ENCODE data around the gene NEK5.
"Not testable (repeated sequence)": the region's sequence is repeated elsewhere in the genome, so short reads cannot be mapped to it uniquely, and the experiment has no call there.

Gene NEK5, protein sequence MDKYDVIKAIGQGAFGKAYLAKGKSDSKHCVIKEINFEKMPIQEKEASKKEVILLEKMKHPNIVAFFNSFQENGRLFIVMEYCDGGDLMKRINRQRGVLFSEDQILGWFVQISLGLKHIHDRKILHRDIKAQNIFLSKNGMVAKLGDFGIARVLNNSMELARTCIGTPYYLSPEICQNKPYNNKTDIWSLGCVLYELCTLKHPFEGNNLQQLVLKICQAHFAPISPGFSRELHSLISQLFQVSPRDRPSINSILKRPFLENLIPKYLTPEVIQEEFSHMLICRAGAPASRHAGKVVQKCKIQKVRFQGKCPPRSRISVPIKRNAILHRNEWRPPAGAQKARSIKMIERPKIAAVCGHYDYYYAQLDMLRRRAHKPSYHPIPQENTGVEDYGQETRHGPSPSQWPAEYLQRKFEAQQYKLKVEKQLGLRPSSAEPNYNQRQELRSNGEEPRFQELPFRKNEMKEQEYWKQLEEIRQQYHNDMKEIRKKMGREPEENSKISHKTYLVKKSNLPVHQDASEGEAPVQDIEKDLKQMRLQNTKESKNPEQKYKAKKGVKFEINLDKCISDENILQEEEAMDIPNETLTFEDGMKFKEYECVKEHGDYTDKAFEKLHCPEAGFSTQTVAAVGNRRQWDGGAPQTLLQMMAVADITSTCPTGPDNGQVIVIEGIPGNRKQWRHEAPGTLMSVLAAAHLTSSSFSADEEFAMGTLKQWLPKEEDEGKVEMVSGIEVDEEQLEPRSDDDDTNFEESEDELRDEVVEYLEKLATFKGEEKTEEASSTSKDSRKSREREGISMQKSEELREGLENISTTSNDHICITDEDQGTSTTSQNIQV

GRCh38 chr13:52128714-52129700, at the start of gene NEK5:
TSS of gene NEK5 (minus strand) at chr13:52129073. CDS start at chr13:52127482, 1,591 bp downstream.
- peak; percentile 11 for DNase-seq (ENCODE audit: low read depth)

DNA sequence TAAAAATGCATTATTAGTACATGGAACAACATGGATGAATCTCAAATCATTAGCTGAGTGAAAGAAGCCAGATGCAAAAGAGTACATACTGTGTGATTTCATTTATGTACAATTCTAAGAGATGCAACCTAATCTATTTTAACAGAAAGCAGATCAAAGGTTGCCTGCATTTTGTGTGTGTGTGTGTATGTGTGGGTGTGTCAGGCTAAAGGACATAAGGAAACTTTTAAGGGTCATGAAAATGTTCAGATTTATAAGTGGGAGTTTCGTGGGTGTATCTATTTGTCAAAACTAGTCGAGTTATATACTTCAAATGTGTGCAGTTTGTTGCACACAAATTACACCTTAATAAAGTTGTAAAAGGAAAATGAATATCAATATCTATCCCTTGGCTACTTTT, 48.4 kb upstream of the NEK5 start:
- DNase-seq (ENCODE audit: low read depth): no peak

DNA sequence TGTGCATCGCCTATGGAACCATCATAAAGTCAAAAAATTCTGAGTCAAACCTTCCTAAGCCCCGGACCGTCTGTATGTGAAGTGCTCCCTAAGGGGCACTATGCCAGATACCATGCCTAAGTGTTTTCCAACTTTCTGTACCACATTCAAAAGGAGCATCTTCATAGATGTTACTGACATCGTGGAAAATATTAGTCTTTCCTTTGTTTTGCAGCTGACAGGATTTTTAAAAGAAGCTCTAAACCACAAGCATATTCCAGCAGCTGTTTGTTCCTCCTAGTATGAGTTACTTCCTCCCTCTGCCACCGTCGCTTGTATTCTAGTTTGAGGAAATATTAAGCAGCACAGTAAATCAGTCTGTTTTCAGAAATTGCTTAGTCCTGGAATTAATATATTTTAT, 45.1 kb upstream of the NEK5 start:
- DNase-seq (ENCODE audit: low read depth): not testable (repeated sequence)

DNA sequence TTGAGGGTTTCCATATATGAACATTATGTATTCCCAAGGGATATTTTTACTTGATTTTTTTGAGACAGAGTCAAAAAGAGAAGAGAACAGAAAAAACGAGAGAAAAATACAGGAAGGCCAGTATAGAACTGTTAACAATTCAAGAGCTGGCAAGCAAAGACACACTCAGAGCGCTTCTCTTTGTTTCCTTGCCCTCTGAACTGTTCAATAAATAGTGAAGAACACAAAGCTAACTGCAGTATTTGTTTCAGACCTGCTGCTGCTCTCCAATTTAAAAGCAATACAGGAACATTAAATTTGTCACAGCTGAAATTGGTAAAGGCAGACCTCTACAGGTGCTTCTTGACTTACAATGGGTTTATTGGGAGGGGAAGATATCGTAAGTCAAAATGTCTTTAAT, 44.5 kb upstream of the NEK5 start:
- no peak for DNase-seq (ENCODE audit: low read depth)

DNA sequence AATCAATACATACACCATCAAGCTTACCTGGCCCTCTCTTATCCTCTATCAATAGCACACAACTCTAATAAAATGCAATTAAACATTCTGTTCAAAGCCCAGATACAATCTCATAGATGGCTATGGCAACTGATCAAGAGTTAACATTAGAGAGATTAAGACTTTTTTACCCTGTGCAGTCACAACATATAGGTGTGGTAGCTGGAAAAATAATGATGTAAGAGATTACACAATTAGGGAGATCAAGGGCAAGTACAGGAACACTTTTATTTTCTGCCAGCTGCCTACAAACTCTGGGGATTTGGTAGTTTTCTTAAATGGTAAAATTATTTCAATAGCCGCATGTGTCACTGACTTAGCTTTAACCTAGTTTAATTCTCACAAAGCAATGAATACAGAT, 42.8 kb upstream of the NEK5 start:
- DNase-seq (ENCODE audit: low read depth): not testable (repeated sequence)

GRCh38 chr13:52170828-52171391, 42.0 kb upstream of the NEK5 start:
- DNase-seq (ENCODE audit: low read depth): not testable (repeated sequence)

DNA sequence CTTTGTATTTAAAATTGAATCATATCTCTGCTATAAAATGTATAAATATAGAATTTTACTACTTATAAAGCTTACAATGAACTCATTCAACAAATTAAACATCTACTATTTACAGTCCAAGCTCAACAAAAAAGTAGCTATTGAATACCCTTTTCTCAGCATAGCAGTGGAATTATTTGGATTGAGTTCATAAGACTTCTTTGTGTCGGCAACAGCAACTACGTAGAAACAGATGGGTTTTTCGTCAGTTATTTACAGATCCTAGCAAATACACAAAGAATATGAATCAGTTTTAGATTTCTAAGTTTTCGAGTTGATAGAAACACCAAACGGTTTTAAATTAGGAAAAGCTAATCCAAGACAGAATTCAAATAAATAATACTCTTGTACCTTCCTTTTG, 41.0 kb upstream of the NEK5 start:
- no peak for DNase-seq (ENCODE audit: low read depth)

- DNase-seq (ENCODE audit: low read depth): no peak
These were observed 36.5 kb upstream of the NEK5 start for GRCh38 chr13:52165411-52165810.

GRCh38 chr13:52164989-52165388, 36.1 kb upstream of the NEK5 start:
- DNase-seq (ENCODE audit: low read depth): no peak

- not testable (repeated sequence) for DNase-seq (ENCODE audit: low read depth)
These were observed 35.0 kb upstream of the NEK5 start for GRCh38 chr13:52163878-52164277.

DNA sequence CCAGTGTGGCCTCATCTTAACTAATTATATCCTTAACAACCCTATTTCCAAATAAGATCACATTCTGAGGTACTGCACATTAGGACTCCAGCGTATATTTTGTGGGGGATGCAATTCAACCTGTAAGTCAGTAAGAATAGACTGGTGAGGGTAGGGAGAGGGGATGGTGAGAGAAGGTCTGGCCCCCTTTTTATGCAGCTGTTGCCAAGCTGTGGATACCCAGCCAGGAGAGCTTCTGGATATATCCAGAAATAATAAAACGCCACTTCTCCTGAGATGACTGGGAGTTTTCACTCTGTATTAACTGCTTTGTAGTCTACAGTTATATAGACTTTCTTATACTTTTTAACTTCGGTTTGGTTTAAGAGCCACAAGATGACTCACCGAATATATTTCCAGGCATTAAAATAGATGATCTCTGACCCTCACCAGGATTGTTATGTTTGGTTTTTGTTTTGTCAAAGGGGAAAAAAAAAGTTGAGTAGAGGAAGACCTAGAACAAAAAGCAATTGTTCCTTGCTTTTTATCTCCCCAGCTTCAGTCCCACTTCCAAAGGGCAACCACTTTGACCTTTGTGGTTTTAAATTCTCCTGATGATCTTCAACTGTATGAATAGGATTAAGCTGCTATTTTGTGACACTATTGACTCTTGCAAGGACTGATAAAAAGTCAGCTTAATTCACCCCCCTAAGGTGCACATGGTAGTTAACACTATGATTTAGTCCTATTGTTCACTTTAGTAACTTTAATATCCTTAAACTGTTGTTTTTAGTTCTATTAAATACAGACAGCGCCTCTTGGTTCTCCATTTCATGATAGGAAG, 33.6 kb upstream of the NEK5 start:
- no peak for DNase-seq (ENCODE audit: low read depth)

- no peak for DNase-seq (ENCODE audit: low read depth)
These were observed 32.3 kb upstream of the NEK5 start for GRCh38 chr13:52161181-52161646.

DNA sequence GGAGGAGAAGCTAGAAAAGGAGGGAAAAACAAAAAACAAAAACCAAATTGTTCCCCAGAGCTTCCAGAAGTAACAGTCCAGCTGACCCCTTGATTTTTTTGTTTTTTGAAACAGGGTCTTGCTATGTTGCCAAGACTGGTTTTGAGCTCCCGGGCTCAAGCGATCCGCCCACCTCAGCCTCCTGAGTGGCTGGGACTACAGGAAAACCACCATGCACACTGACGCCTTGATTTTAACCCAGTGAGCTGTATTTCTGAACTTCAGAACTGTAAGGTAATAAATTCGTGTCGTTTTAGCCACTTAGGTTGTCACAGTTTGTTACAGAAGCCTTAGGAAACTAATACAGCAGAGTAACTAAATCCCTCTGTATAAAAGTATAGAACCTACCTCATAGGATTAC, 31.6 kb upstream of the NEK5 start:
- no peak for DNase-seq (ENCODE audit: low read depth)

DNA sequence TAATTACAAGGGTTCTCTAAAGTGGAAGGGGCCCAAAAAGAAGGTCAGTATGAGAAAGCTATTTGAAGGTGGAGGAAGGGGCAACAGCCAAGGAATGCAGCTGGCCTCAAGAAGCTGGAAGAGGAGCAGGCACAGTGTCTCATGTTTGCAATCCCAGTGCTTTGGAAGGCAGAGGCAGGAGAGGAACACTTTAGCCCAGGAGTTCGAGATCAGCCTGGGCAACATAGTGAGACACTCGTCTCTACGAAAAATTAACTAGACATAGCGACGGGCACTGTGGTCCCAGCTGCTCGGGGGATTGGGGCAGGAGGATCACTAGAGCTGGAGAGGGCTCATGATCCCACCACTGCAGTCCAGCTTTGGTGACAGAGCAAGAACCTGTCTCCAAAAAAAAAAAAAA, 31.2 kb upstream of the NEK5 start:
- no peak for DNase-seq (ENCODE audit: low read depth)

DNA sequence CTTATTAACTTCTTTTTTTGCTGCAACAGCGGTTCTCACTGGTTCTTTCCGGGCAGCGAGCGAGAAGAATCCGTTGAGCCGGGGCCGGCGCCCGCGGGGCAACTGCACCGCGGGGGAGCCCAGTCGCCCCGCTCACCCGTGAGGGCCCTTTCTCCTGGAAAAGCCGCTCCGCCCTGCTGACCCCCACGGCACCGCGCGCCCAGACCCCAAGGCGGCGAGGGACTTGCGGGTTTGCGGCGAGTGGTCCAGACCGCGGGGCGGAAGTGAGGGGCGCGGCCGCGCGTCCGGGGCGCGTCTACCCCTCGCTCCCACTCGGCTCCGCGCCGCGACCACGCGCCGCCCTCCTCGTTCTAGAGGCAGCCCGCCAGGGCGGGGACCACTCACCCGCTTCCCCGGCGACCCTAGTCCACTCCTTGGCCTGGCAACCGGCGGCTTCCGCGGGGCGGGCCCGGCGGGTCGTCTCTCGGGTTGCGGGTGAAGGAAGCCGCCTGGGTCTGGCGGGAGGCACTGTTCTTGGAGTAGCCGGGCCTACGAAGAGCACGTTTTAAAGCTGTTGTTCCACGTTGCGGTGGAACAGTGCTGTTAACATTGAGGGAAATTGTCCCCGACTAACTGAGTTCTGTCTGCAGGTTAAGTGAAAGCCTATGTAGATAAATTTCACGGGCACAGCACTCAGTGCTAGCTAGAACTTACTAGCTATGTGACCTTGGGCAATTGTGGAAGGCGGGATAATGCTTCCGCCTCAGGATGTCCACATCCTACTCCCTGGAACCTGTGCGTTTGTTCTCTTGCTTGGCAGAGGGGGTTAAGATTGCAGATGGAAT, 30.5 kb upstream of the NEK5 start, which contains the start of gene NEK3:
NEK3 (minus strand) TSS at position 439 of the 824 bp plus-strand sequence. CDS start 3,406 bp downstream, outside the sequence.
- DNase-seq (ENCODE audit: low read depth): peak; percentile 22

DNA sequence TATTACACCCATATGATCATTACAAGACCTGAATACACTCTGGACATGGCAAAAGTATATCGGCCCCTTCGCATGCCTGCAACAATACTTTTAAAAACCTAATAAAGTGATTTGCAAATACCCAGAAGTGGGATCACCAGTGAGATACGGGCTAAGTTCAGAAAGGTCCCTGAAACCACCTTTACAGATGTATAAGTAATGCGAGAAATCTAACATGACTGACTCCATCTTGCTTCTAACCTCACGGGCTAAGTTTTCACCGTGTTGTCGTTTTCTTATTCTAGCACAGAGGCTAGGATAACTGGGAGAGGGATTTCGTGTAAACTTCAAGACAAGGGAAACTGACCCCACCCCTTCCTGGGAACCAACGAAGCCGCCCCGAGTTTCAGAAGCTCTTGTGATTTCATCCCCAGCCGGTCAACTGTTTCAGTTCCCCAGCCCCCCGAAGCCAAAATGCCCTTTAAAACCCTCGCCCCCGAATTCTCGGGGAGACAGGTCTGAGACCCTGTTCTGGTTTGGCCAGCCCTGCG, 29.8 kb upstream of the NEK5 start:
- DNase-seq (ENCODE audit: low read depth): no peak

- no peak for DNase-seq (ENCODE audit: low read depth)
These were observed 27.9 kb upstream of the NEK5 start for GRCh38 chr13:52156724-52157261.

GRCh38 chr13:52155177-52155576, 26.3 kb upstream of the NEK5 start:
- DNase-seq (ENCODE audit: low read depth): no peak

DNA sequence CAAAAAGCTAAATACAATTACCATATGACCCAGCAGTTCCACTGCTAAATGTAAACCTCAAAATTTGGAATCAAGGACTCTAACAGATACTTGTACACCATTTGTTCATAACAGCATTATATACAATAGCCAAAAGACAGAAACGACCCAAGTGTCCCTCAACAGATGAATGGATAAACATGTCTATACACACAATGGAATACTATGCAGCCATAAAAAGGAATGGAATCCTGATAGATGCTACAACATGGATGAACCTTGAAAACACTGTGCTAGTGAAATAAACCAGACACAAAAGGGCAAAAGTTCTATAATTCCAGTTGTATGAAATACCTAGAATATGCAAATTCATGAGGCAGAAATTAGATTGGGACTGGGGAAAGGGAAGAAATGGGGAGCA, 18.4 kb upstream of the NEK5 start:
- no peak for DNase-seq (ENCODE audit: low read depth)

All from T-helper 22 cell (primary cell).